GM12878 (cell line): ENCODE measurements around the gene CTNNBL1. TPM values are rescaled to one million over a fixed set of nuclear protein-coding genes. Genes with fewer than 3 reads are reported as not detected.

Experiments
- ATF7 ChIP-seq: fragments of 450-650 bp; IDR thresholded peaks from 2 replicates; pipeline ENCODE4 v1.6.1; 2016; ENCODE audit warnings: low read depth, mild to moderate bottlenecking
- CEBPB ChIP-seq, 2 experiments: fragments of 150-350 bp in 1 of 2; IDR thresholded peaks; 2 replicates each; pipeline ENCODE4 v1.6.1; 2012 to 2014; ENCODE audit warnings: low read depth in 2 of 2, low read length in 2 of 2, borderline replicate concordance in 1 of 2, inconsistent platforms in 1 of 2
- EP300 ChIP-seq, 2 experiments: fragments of 150-350 bp in 1 of 2; IDR thresholded peaks; 2 replicates each; pipeline ENCODE4 v1.6.1; 2011 to 2012; ENCODE audit warnings: low read depth in 2 of 2, low read length in 2 of 2, borderline replicate concordance in 1 of 2, improper control_type of control experiment in 1 of 2, inconsistent platforms in 1 of 2; ENCODE audit not compliant: control insufficient read depth in 1 of 2
- ESRRA ChIP-seq: IDR thresholded peaks from 2 replicates; pipeline ENCODE4 v1.6.1; 2012; ENCODE audit warnings: mild to moderate bottlenecking, low read length, improper control_type of control experiment
- GATAD2B ChIP-seq: fragments of 450-650 bp; conservative IDR thresholded peaks from 2 replicates; pipeline ENCODE4 v1.6.1; 2017; ENCODE audit warnings: low read depth, mild to moderate bottlenecking, moderate library complexity
- HDAC2 ChIP-seq: fragments of 200-600 bp; sonication (generic); IDR thresholded peaks from 2 replicates; pipeline ENCODE4 v1.6.1; 2017
- KAT2A ChIP-seq: conservative IDR thresholded peaks from 2 replicates; pipeline ENCODE4 v1.6.1; 2011; ENCODE audit warnings: low read depth, low read length; ENCODE audit not compliant: control insufficient read depth
- KDM1A ChIP-seq: fragments of 200-600 bp; sonication (generic); IDR thresholded peaks from 2 replicates; pipeline ENCODE4 v1.6.1; 2016; ENCODE audit warnings: borderline replicate concordance
- KLF5 ChIP-seq: fragments of 450-650 bp; IDR thresholded peaks from 2 replicates; pipeline ENCODE4 v1.6.1; 2014; ENCODE audit warnings: mild to moderate bottlenecking; ENCODE audit not compliant: partially characterized antibody
- MYB ChIP-seq: fragments of 150-350 bp; IDR thresholded peaks from 2 replicates; pipeline ENCODE4 v1.6.1; 2014; ENCODE audit warnings: mild to moderate bottlenecking, low read depth, low read length, borderline replicate concordance
- NFIC ChIP-seq: IDR thresholded peaks from 2 replicates; pipeline ENCODE4 v1.6.1; 2012; ENCODE audit warnings: low read depth, mild to moderate bottlenecking, inconsistent platforms, low read length, moderate library complexity
- NR2C1 ChIP-seq: fragments of 450-650 bp; IDR thresholded peaks from 2 replicates; pipeline ENCODE4 v1.6.1; 2017; ENCODE audit warnings: antibody characterized with exemption, mild to moderate bottlenecking, moderate library complexity
- NR2C2 ChIP-seq: IDR thresholded peaks from 2 replicates; pipeline ENCODE4 v1.6.1; 2011; ENCODE audit warnings: borderline replicate concordance, low read depth; ENCODE audit not compliant: control insufficient read depth, insufficient read length
- RAD21 ChIP-seq: IDR thresholded peaks from 2 replicates; pipeline ENCODE4 v1.6.1; 2011; ENCODE audit warnings: mild to moderate bottlenecking, low read depth, low read length, moderate library complexity; ENCODE audit not compliant: insufficient read depth
- RB1 ChIP-seq: fragments of 450-650 bp; formaldehyde crosslinking; IDR thresholded peaks from 2 replicates; pipeline ENCODE4 v1.6.1; 2017; ENCODE audit warnings: mild to moderate bottlenecking, borderline replicate concordance
- RCOR1 ChIP-seq: conservative IDR thresholded peaks from 2 replicates; pipeline ENCODE4 v1.6.1; 2012; ENCODE audit warnings: low read depth, low read length, improper control_type of control experiment
- RUNX3 ChIP-seq: IDR thresholded peaks from 2 replicates; pipeline ENCODE4 v1.6.1; 2012; ENCODE audit warnings: low read length, inconsistent platforms
- SMARCA5 ChIP-seq: fragments of 450-650 bp; IDR thresholded peaks from 2 replicates; pipeline ENCODE4 v1.6.1; 2017; ENCODE audit warnings: mild to moderate bottlenecking
- SPI1 ChIP-seq: IDR thresholded peaks from 2 replicates; pipeline ENCODE4 v1.6.1; 2011; ENCODE audit warnings: low read depth, mild to moderate bottlenecking, low read length, moderate library complexity, borderline replicate concordance; ENCODE audit not compliant: insufficient read depth
- SREBF1 ChIP-seq: IDR thresholded peaks from 2 replicates; pipeline ENCODE4 v1.6.1; 2012; ENCODE audit warnings: mild to moderate bottlenecking, low read length
- SREBF2 ChIP-seq: IDR thresholded peaks from 2 replicates; pipeline ENCODE4 v1.6.1; 2012; ENCODE audit warnings: mild to moderate bottlenecking, low read length
- STAT3 ChIP-seq: IDR thresholded peaks from 2 replicates; pipeline ENCODE4 v1.6.1; 2011; ENCODE audit warnings: low read depth, low read length, improper control_type of control experiment
- TCF12 ChIP-seq: IDR thresholded peaks from 2 replicates; pipeline ENCODE4 v1.6.1; 2011; ENCODE audit warnings: low read depth, mild to moderate bottlenecking, low read length
- ZNF217 ChIP-seq: fragments of 450-650 bp; IDR thresholded peaks from 2 replicates; pipeline ENCODE4 v1.6.1; 2017; ENCODE audit warnings: antibody characterized with exemption, mild to moderate bottlenecking
- ZNF622 ChIP-seq: fragments of 450-650 bp; IDR thresholded peaks from 2 replicates; pipeline ENCODE4 v1.6.1; 2017; ENCODE audit warnings: mild to moderate bottlenecking, inconsistent platforms
- ZZZ3 ChIP-seq: IDR thresholded peaks from 2 replicates; pipeline ENCODE4 v1.6.1; 2011; ENCODE audit warnings: low read depth; ENCODE audit not compliant: control insufficient read depth, insufficient read length
- polyA plus RNA-seq, 11 experiments: library from polyadenylated mRNA; depleted of rRNA in 4 of 11; unstranded in 6 of 11; stranded (reverse) in 5 of 11; fragments of >200 nt; fragmentation: Nextera tagmentation in 4 of 11; fragmentation: Illumina TruSeq in 1 of 11; extraction: Ambion mirVana in 4 of 11; extraction: Trizol in 1 of 11; gene quantifications; 1 replicate in 1 of 11; 2 replicates in 10 of 11; pipeline versions ENCODE4 v1.2.1 to v1.2.3, GENCODE V29; 2011 to 2016; ENCODE audit warnings: inconsistent platforms in 2 of 11, missing spikeins in 2 of 11, low read depth in 1 of 11
- total RNA-seq, 4 experiments: library from RNA; depleted of rRNA in 3 of 4; stranded (reverse); fragments of >200 nt in 3 of 4; fragmentation: Illumina TruSeq in 1 of 4; extraction: Trizol in 1 of 4; gene quantifications; 2 replicates each; pipeline versions ENCODE4 v1.2.1 to v1.2.3, GENCODE V29; 2013 to 2021
- TF ChIP-seq, protein P1 (sequence below): IDR thresholded peaks from 2 replicates; pipeline ENCODE4 v1.6.1; 2011; ENCODE audit warnings: mild to moderate bottlenecking, low read depth, low read length, moderate library complexity; ENCODE audit not compliant: insufficient replicate concordance
- TF ChIP-seq, protein P2 (sequence below): IDR thresholded peaks from 2 replicates; pipeline ENCODE4 v1.6.1; 2012; ENCODE audit warnings: low read length, inconsistent platforms
- TF ChIP-seq, protein P3 (sequence below): IDR thresholded peaks from 2 replicates; pipeline ENCODE4 v1.6.1; 2012; ENCODE audit warnings: low read depth, low read length, improper control_type of control experiment

The CTNNBL1 gene
- total and polyA plus RNA-seq, 10 of the 15 experiments (the other 5 are each of a cell fraction or from before 2014, with no cell fraction given) = 43.1 to 102 (median 67.8) TPM

DNA sequence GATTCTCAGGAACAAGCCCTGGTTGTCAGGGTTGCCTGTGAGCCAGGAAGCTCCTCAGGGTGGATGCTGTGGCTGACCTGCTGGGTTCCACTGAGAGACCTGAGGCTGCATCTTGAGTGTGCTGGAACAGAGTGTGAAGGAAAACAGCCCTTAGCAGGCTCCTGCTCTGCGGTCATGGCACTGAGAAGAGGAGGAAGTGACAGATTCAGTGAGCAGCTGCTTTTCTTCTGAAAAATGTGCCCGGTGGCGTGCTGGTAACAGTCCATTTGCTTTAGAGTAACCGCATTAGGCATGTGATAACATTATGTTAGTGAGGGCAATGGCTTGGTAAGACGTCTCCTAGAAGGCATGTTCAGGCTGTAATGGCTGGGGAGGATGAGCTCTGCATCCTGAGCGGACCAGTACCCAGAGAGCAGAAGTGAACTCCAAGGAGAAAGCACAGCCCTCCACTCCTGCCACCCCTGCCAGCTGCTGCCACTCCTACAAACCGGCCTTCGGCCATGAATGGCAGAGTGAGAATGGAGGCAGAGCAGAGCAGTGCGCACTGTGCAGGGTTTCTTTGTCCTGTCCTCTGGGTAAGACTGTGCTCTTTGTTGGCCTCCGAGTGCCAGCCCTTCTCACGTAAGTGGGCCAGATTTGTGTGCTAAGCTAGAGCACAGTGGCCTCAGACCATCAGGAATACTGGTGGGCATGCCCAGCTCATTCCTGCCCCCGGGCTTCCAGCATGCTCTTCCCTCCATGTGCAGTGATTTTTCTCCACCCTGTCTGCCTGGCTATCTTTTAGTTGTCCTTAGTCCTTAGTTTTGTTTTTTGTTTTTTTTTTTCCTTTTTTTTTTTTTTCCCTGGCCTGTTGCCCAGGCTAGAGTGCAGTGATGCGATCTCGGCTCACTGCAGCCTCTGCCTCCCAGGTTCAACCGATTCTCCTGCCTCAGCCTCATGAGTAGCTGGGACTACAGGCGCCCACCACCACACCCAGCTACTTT is 111.0 kb downstream of the CTNNBL1 start (continued):
- TF ChIP-seq NR2C2 (no peak), ZNF217 (no peak), EP300 (IDR thresholded peaks at IDR 0.05; ENCODE audit: borderline replicate concordance in 1 of 2, control insufficient read depth in 1 of 2, low read depth in 2 of 2, low read length in 2 of 2) (peak; percentile 57 to 69; a peak in 2 of 4 replicates), GATAD2B (no peak; the same call in 1 of the 2 replicates), ZNF622 (no peak), KLF5 (no peak), RAD21 (no peak), MYB (no peak), ESRRA (no peak), ATF7 (no peak), NFIC (no peak; the same call in 1 of the 2 replicates), RUNX3 (peak; percentile 94), RCOR1 (0 out of 2 replicates have a peak, but pooled peaks have one; percentile 32), KDM1A (no peak), SPI1 (peak; percentile 80; the same call in 1 of the 2 replicates), NR2C1 (no peak), STAT3 (no peak), TCF12 (peak; percentile 91), KAT2A (no peak), SMARCA5 (0 out of 2 replicates have a peak, but pooled peaks have one; percentile 54), SREBF2 (no peak), RB1 (no peak), ZZZ3 (no peak), CEBPB (IDR thresholded peaks at IDR 0.05; ENCODE audit: borderline replicate concordance in 1 of 2, low read depth in 2 of 2, low read length in 2 of 2) (no peak), SREBF1 (no peak), HDAC2 (no peak)
- TF ChIP-seq, protein P1, sequence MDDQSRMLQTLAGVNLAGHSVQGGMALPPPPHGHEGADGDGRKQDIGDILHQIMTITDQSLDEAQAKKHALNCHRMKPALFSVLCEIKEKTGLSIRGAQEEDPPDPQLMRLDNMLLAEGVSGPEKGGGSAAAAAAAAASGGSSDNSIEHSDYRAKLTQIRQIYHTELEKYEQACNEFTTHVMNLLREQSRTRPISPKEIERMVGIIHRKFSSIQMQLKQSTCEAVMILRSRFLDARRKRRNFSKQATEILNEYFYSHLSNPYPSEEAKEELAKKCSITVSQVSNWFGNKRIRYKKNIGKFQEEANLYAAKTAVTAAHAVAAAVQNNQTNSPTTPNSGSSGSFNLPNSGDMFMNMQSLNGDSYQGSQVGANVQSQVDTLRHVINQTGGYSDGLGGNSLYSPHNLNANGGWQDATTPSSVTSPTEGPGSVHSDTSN = peak; percentile 58
- TF ChIP-seq, protein P2, sequence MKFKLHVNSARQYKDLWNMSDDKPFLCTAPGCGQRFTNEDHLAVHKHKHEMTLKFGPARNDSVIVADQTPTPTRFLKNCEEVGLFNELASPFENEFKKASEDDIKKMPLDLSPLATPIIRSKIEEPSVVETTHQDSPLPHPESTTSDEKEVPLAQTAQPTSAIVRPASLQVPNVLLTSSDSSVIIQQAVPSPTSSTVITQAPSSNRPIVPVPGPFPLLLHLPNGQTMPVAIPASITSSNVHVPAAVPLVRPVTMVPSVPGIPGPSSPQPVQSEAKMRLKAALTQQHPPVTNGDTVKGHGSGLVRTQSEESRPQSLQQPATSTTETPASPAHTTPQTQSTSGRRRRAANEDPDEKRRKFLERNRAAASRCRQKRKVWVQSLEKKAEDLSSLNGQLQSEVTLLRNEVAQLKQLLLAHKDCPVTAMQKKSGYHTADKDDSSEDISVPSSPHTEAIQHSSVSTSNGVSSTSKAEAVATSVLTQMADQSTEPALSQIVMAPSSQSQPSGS = no peak
- TF ChIP-seq, protein P3, sequence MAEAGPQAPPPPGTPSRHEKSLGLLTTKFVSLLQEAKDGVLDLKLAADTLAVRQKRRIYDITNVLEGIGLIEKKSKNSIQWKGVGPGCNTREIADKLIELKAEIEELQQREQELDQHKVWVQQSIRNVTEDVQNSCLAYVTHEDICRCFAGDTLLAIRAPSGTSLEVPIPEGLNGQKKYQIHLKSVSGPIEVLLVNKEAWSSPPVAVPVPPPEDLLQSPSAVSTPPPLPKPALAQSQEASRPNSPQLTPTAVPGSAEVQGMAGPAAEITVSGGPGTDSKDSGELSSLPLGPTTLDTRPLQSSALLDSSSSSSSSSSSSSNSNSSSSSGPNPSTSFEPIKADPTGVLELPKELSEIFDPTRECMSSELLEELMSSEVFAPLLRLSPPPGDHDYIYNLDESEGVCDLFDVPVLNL = no peak
